Measurements from ENCODE around the gene TRPM2.
A peak's percentile ranks its signal among the peaks of the same experiment; 100 is the strongest.
"Not testable (repeated sequence)": the region's sequence is repeated elsewhere in the genome, so short reads cannot be mapped to it uniquely, and the experiment has no call there.

Gene TRPM2

DNA sequence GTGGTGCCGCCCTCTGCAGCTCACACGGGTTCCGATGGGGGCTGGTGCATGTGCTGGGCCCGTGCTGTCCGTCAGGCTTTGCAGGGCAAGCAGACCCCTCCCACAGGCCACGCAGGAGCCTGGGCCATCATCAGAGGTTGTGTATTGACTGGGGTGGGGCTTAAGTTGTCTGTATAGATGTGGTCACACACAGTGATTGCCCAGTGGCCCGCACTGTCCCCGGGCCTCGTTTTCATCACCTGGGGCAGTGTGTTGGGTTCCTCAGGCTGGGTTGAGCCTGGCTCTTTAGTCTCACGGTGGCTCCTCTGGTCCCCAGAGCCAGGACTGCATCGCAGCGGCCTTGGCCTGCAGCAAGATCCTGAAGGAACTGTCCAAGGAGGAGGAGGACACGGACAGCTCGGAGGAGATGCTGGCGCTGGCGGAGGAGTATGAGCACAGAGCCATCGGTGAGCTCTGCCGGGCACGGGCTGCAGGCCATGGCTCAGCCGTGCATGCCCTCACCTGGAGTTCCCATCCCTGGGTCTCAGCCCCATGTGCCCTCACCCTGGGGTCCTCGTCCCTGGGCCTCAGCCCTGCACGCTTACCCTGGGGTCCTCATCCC is 44.1 kb downstream of the TRPM2 start:
- no peak for DNase-seq (ENCODE audit: low read depth in 3 of 3)

DNA sequence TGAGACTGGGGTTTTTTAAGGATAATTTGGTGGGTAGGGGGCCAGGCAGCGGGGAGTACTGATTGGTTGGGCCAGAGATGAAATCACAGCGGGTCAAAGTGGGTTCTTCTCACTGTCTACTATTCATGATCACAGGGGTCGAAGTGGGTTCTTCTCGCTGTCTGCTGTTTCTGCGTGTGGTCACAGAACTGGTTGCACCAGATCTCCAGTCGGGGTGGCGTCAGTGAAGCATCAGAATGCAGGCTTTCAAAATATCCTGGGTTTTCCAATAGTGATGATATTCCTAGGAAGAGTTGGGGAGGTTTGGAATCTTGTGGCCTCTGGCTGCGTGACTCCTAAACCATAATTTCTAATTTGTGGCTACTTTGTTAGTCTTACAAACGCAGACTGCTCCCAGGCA is 45.1 kb downstream of the TRPM2 start:
- no peak for DNase-seq (ENCODE audit: low read depth in 3 of 3)

DNA sequence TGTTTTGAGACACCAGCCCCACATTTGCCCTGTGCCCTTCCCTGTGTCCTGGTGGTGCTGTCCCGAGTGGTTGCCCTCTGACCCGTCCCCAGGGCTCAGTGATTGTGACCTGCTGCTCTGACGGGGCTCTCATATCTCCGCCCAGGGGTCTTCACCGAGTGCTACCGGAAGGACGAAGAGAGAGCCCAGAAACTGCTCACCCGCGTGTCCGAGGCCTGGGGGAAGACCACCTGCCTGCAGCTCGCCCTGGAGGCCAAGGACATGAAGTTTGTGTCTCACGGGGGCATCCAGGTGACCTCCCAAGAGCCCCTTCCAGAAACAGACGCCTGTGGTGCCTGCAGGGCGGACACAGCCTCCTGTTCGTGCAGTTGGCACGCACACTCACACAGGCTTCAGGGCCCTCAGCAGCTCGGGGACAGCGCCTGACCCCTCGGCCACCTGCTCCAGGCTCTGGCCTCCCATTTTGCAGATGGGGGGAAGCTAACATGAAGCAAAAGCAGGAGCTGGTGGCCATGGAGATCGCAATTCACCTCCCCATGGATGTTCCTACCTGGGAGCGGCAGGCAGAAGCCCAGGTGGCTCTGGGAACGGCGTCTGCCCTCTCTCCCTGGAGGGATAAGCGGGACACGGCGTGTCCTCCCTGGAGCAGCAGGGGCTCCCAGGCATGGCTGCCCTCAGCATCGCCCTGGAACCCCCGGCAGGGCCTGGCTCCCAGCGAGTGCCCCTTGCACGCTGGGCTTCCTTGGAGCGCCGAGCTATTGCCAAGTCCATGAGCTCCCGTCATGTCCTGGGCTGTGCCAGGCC is 45.9 kb downstream of the TRPM2 start:
- DNase-seq (ENCODE audit: low read depth in 3 of 3), result no peak

DNA sequence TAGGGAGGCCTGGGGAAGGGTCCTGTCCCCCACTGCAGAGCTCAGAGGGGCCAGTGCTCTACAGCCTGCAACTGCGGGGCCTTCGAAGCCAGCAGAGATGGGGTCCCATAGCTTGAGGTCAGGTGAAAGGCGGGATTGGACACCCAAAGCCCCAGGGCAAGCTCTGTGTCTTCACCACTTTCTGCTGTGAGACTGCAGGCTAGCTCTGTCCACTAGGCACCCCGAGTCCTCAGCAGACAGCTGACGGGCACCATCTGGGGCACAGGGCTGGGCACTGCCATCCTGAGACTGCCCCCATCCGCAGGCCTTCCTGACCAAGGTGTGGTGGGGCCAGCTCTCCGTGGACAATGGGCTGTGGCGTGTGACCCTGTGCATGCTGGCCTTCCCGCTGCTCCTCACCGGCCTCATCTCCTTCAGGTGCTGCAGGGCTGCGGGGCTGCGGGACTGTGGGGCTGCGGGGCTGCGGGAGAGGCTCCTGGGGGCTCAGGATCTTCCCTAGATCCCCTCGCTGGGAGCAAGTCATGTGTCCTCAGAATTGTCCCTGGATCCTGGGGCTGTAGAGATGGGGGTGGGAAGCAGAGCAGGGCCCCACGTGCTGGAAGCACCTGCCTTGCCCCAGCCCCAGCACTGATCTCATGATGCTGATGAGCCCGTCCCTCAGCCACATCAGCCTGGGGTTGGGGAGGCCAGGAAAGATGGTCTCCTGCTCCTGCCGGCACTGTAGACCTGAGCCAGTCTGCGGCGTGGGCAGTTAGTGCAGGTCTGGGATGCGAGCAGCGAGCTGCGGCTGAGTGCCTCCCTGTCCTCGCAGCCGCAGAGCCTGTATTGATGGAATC is 46.8 kb downstream of the TRPM2 start:
- no peak for DNase-seq (ENCODE audit: low read depth in 3 of 3)

DNA sequence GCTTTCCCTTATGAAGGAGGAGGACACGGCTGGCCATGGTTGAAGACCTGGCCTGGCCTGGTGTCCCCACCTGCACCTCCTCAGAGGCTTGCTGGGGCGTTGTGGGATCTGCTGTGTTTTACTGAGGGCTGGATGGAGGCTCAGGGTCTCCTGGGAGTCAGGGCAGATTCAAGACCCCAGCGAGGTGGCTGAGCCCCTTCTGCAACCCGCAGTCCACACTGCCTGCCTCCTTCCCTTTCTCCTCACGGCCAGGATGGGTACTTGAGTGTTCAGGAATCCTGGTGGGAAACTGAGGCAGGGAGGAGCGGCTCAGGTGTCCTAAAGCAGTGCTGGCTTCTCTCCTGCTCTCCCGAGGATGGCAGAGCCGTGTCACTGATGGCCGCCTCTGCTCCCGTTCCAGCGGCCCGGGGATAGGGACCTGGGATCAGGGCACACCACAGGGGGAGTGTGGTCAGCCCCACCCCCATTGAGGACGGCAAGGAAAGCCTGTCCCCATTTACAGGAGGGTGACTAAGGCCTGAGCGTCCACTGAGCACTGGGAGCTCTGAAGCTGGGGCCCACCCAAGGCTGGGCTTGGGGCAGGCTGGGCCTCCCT is 47.5 kb downstream of the TRPM2 start:
- no peak for DNase-seq (ENCODE audit: low read depth in 3 of 3)

DNA sequence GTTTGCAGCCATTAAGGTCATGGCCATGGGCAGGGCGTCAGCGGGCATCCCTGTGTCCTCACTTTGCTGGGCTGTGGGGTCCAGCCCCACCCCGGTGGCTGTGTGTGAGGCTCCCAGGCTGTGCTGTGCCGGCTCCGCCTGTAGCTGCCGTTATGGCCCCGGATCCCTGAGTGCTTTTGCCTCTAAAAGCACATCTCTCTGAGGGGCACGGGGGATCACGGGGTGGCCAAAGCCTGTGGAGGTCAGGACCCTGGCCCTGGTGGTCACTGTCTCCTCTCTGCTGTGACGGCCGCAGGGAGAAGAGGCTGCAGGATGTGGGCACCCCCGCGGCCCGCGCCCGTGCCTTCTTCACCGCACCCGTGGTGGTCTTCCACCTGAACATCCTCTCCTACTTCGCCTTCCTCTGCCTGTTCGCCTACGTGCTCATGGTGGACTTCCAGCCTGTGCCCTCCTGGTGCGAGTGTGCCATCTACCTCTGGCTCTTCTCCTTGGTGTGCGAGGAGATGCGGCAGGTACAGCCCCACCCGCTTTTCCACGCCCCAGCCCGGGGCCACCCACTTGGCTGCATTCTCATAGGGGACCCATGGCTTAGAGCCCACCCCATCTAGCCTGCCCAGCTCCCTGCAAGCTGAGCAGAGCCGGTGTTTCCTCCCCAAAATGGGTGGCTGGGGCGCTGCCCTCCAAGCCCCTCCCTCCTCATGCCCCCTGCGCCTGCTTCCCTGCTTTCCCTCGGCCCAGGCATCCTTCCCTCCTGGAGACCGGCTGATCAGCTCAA is 48.2 kb downstream of the TRPM2 start:
- no peak for DNase-seq (ENCODE audit: low read depth in 3 of 3)

DNA sequence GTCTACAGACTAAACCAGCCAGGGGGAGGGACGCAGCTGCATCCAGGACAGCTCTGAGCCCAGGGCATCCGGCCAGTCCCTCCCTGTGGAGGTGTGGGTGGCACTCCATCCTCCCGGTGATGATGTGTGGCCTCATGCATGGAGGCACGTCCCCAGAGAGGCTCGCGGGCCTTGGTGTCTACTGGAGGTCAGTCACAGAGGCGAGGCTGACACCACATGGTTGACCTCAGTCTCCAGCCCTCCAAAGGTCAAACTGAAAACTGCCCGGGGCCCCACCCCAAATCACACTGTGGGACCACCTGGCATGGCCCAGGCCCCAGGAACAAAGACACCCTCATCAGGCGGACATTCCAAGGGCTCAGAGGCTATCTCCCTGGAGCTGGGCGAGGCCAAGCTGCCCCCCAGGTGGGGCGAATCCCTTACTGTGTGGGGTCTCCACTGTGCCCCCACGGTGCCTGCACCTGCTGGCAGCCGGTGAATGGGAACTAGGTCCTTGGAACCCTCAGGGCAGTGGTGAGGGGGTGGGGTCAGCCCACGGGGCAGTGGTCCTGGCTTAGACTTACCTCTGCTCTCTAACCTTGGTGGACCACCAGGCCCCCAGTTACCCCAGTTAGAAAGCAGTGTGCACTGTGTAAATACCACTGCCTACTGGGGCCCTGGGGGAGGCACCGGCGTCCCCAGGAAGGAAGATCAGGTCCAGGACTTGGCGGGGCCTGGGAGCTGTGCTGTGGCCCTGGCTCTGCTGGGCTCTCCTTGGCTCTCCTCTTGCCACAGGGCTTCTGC is 49.1 kb downstream of the TRPM2 start:
- no peak for DNase-seq (ENCODE audit: low read depth in 3 of 3)

DNA sequence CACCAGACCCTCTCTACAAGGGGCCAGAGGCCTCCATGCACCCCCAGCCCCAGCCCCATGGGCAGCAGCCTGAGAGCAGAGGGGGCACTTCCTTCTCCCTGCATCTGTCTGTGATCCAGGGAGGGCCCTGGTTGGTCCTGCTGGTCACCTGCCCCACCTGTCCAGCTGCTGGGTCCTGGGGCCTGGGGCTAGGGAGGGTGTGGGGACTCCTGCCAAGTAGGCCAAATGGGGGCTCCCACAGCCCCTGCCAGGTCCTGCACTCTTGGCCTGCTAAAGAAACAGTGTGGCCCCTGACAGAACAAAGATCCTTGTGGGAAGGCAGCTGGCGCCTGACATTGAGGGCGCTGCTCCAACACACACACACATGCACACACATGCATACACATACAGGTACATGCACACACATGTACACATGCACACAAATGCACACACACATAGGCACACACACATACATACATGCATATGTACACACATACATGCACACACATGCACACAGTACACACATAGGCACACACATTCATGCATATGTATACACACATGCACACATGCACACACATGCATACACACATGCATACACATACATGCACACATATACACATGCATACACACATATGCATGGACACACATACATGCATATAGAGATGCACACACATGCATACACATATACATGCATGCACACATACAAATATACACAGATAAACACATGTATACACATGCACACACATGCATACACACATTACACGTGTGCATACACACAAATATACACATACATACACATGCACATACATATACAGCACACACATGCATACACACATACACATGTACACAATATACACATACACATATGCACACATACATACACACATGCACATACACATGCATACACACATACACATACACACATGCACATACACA is 49.9 kb downstream of the TRPM2 start:
- no peak for DNase-seq (ENCODE audit: low read depth in 3 of 3)

DNA sequence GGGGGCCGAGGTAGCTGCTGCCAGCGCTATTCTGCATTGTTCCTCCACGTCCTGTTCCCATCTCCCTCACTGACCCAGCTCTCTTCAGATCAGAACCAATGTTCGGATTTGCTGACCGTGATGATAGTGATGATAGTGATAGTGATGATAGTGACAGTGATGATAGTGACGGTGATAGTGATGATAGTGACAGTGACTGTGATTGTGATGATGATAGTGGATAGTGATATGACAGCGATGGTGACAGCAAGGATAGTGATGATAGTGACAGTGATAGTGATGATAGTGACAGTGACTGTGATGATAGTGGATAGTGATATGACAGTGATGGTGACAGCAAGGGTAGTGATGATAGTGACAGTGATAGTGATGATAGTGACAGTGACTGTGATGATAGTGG is 51.1 kb downstream of the TRPM2 start:
- DNase-seq (ENCODE audit: low read depth in 3 of 3), result not testable (repeated sequence)

DNA sequence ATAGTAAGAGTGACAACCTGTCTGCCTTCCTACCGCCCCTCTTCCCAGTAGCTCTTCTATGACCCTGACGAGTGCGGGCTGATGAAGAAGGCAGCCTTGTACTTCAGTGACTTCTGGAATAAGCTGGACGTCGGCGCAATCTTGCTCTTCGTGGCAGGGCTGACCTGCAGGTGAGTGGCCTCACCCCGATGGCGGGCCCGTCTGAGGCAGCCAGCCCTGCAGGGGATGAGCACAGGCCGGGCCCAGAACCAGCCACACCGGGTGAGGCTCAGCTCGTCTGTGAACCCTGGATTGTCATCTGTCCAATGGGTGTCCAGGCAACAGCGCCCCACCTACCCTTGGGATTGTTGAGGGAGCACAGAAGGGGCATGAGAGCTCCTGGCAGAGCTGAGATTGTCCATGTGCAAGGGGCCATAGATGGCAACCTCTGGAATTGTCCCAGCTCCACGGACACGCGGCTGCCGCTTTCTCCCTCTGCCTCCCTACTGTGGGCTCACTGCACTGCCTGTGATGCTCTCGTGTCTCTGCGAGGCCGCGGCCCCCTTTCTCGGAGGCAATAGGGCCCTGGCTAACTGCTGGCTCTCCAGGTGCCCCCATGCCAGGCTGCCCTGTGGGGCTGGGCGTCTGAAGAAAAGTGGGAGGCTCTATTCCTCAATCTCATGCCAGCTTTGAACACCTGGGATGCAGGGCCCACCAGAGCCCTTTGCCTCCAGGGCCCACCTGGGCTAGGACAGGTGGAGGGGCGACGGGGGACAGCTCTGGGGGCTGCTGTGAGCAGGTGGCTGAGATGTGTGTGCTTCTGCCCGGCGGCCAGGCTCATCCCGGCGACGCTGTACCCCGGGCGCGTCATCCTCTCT is 51.9 kb downstream of the TRPM2 start:
- no peak for DNase-seq (ENCODE audit: low read depth in 3 of 3)

DNA sequence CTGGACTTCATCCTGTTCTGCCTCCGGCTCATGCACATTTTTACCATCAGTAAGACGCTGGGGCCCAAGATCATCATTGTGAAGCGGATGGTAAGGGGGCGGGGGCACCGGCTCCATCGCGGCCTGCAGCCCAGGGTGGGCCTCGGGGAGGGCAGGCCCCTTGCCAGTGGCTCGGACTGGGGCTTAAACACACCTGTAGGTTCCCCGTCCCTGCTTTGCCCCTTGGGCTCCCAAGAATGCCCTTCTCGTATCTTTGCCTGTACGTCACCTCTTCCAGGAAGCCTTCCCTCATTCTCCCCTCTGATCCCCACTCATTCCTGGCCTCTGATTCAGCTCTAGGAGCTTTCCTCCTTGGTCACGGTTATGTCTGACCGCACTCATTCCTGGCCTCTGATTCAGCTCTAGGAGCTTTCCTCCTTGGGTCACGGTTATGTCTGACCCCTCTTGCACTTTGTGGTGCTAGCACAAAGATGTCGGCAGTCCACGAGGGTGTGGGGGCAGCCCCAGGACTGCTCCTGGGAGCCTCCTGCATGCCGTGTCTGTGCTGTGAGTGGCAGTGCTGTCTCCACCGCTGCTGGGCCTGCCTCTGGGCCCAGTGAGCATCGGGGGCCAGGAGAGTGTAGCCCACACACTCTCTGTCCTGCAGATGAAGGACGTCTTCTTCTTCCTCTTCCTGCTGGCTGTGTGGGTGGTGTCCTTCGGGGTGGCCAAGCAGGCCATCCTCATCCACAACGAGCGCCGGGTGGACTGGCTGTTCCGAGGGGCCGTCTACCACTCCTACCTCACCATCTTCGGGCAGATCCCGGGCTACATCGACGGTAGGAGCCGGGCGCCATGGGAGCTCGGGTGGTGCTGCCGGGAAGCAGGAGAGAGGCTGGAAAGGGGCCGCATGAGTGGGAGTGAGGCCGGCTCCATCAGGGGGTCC is 52.8 kb downstream of the TRPM2 start:
- DNase-seq (ENCODE audit: low read depth in 3 of 3), result no peak

DNA sequence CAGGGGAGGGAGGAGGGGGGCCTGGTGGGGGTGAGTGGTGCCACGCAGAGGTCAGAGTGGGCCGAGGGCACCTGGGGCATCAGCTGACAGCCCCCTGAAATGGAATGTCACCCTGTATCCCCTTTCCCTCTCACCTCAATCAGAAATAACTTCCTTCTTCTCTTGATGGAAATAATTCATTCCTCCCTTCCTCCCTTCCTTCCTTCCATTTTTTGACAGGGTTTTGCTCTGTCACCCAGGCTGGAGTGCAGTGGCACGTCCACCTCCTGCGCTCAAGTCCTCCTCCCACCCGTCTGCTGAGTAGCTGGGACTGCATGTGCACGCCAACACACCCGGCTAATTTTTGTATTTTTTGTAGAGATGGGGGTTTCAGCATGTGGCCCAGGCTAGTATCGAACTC is 53.5 kb downstream of the TRPM2 start:
- no peak for DNase-seq (ENCODE audit: low read depth in 3 of 3)

DNA sequence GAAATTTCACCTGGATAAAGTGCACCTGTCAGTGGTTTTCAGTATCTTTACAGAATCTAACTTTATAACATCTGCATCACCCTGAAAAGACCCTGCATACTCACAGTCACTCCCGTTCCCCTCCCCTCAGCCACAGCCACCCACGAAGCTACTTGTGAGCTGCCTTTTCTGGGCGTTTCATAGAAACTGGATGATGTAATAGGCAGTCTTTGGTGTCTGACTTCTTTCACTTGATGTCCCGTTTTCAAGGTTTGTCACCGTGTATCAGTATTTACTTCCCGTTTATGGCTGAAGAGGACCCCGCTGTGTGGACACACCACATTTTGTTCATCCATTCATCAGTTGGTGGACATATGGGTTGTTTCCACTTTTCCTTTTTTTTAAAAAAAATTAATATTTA is 54.1 kb downstream of the TRPM2 start:
- DNase-seq (ENCODE audit: low read depth in 3 of 3), result peak in 1 of 3 experiments; percentile 5

DNA sequence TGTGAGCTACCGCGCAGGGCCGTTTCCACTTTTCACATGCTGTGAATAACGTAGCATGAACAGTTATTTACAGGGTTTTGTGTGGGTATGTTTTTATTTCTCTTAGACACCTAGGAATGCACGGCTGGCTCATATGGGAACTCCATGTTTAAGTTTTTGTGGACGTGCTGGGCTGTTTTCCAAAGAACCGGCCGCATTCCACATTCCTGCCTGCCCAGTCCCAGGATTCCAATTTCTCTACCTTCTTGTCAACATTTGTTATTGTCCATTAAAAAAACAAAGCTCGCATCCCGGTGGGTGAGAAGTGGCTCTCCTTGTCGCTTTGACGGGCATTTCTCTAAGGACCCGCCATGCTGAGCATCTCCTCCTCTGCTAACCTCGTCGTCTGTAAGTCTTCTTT is 54.8 kb downstream of the TRPM2 start:
- no peak for DNase-seq (ENCODE audit: low read depth in 3 of 3)

DNA sequence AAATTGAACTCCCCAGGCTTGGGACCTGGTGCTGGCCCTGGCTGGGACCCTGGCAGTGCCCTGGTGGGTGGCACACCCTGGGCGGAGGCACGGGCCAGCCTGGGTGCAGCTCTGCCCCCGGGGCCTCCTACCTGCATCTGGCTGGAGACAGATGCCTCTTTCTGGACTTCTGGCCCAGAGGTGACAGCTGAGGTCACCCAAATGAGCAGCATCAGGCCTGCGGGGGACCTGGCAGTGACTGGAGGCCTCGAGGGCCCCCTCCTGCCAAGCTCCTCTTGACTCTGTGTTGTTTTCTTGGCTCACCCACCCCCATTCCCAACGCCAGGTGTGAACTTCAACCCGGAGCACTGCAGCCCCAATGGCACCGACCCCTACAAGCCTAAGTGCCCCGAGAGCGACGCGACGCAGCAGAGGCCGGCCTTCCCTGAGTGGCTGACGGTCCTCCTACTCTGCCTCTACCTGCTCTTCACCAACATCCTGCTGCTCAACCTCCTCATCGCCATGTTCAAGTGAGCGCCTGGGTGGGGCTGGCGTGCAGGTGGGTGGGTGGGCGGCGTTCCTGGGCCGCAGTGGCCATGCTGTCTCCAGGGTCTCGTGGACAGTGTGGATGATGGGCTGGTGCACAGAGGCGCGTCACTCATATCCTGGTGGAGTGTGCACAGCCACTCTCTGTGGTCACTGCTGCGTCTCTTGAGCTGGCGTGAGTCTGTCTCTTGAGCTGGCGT is 60.3 kb downstream of the TRPM2 start:
- no peak for DNase-seq (ENCODE audit: low read depth in 3 of 3)

DNA sequence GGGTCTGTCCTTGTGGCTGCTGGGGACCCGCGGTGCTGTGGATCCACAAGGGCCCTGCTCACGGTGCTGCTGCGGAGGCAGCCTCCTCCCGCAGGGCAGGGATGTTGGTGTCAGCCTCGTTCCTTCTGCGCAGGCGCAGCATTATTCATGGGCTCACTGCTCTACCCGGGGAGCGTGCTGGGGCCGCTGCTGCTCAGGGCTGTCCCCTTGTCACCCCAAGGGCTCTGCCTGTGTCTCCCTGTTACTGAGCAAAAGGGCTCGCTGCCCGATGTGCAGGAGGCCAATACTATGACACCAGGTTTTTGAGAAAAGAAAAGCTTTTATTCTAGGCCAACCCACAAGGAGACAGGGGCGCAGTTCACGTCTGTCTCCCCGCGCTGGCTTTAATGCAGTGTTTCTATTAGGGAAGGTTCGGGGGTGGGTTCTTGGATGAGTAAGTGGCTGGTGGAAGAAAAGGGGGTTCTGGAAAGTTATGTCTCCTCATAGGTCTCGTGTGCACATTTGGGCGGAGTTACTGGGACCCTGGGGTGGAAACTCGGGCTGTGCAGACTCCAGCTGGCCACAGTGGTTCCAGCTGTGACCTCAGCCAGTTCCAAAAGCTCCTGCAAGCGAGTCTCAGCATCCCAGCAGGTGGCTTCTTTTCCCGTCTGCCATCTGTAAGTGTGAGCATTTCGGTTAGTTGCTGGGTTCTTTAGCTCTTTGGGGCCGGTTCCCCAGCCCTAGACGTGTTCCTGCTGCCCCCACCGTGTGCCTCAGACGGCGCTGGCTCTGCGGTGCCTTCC is 61.1 kb downstream of the TRPM2 start:
- no peak for DNase-seq (ENCODE audit: low read depth in 3 of 3)
